Body of pancreas (tissue), 4 donors: ENCODE measurements around the gene MAPK8. TPM values are rescaled to one million over a fixed set of nuclear protein-coding genes. Genes with fewer than 3 reads are reported as not detected.

Experiments
- ATAC-seq: fragments of 150-250 bp; one replicate; pipeline ENCODE4 v1.9.1; 2016
- DNase-seq, 4 donors: peaks; one replicate each; pipeline ENCODE4 v3.0.0-alpha.2; 2019
- H3K27ac ChIP-seq, 4 donors: fragments of 200-600 bp; sonication (generic); 1 replicate in 3 of 4; 2 replicates in 1 of 4; pipeline versions ENCODE4 v1.5.1 to v1.6.1; 2016 to 2019; ENCODE audit warnings: mild to moderate bottlenecking in 1 of 4, mixed read lengths in 1 of 4, moderate library complexity in 1 of 4
- H3K27me3 ChIP-seq, 2 donors: fragments of 200-600 bp; sonication (generic); one replicate each; pipeline ENCODE4 v1.6.0; 2016; ENCODE audit warnings: mild to moderate bottlenecking in 1 of 2
- H3K36me3 ChIP-seq, 2 donors: fragments of 200-600 bp; sonication (generic); replicated peaks in 1 of 2; 2 replicates each; pipeline ENCODE4 v1.5.1; 2016; ENCODE audit warnings: low read depth in 2 of 2; ENCODE audit not compliant: insufficient read depth in 1 of 2
- H3K4me1 ChIP-seq: fragments of 200-600 bp; sonication (generic); one replicate; pipeline ENCODE4 v1.6.0; 2016
- H3K4me3 ChIP-seq, 2 donors: fragments of 200-600 bp; sonication (generic); 1 replicate in 1 of 2; 2 replicates in 1 of 2; pipeline ENCODE4 v1.5.1; 2016 to 2019
- H3K9me3 ChIP-seq, 3 donors: fragments of 200-600 bp; sonication (generic); 1 replicate in 2 of 3; 2 replicates in 1 of 3; pipeline ENCODE4 v1.5.1; 2016
- CTCF ChIP-seq, 7 experiments: fragments of 450-650 bp in 4 of 7; fragments of 200-600 bp in 3 of 7; sonication (generic) in 3 of 7; IDR thresholded peaks; one replicate each; pipeline ENCODE4 v1.5.1; 2016 to 2019; ENCODE audit warnings: antibody characterized with exemption in 7 of 7
- POLR2A ChIP-seq, 3 donors: fragments of 450-650 bp; IDR thresholded peaks; one replicate each; pipeline ENCODE4 v1.6.1; 2016; ENCODE audit warnings: antibody characterized with exemption in 3 of 3, mild to moderate bottlenecking in 2 of 3
- WGBS, 2 donors: methylation state at CpG; one replicate each; pipeline ENCODE4 v1.1.5; 2017; 5-methylcytosine and 5-hydroxymethylcytosine counted together
- intact Hi-C: fragments of 100-400 bp; cut with DNase I; formaldehyde crosslinking; loops from one replicate; pipeline ENCODE4 v1.15.1; 2023
- total RNA-seq, 2 donors: library from RNA; depleted of rRNA; stranded (reverse); fragments of >200 nt; gene quantifications; one replicate each; pipeline ENCODE4 v1.1.0, GENCODE V29; 2016

The MAPK8 gene
- total RNA-seq, 2 donors from 2014 or later: 16.1 to 22.7 TPM

- no peaks in the 10 kb centered on the region for H3K36me3 ChIP-seq
- H3K27ac ChIP-seq: no peak overlapping the region
- WGBS, 2 donors: 71 to 84% methylated on average over 4 of the region's 4 CpGs
- no peak overlapping the region for H3K4me3 ChIP-seq
- H3K4me1 ChIP-seq: peaks cover 18% of the 10 kb centered on the region
- no peaks in the 10 kb centered on the region for H3K9me3 ChIP-seq
- ATAC-seq (no peak), DNase-seq (no peak)
- no peaks in the 10 kb centered on the region for H3K27me3 ChIP-seq
- intact Hi-C loops: no loop called here
- TF ChIP-seq CTCF (IDR thresholded peaks at IDR 0.05): no peak
Measured at GRCh38 chr10:48316236-48316635, 9.8 kb downstream of the MAPK8 start.

GRCh38 chr10:48317321-48317990 lies 11.0 kb downstream of the MAPK8 start:
- TF ChIP-seq CTCF (IDR thresholded peaks at IDR 0.05) (no peak), POLR2A (IDR thresholded peaks at IDR 0.05) (no peak)
- DNase-seq (no peak), ATAC-seq (no peak)
- Histone ChIP-seq H3K9me3 (no peaks in the 10 kb centered on the region), H3K4me1 (peaks cover 18% of the 10 kb centered on the region), H3K4me3 (no peak overlapping the region), H3K36me3 (no peaks in the 10 kb centered on the region), H3K27ac (no peak overlapping the region), H3K27me3 (no peaks in the 10 kb centered on the region)
- intact Hi-C loops: no loop called here
- WGBS, 2 donors: 63 to 74% methylated on average over 8 of the region's 8 CpGs

DNA sequence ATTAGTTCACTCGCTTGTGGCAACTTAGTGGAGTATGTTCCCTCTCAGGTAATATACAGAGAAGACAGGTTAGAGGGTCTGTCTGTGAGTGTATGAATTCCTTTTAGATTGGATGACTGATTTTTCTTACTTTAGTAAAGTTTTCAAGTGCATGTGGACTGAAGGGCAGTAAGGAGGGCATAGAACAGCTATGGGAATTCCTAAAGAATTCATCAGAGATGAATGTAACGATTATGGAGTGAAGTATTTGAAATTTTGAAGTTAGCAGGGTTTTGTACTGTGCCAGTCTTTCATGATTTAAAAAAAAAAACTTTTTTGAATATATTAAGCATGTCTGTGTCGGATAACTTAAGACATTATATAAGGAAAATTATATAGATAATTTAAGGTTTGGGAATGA lies 15.5 kb downstream of the MAPK8 start:
- no peak for ATAC-seq
- peaks cover 16% of the 10 kb centered on the region for H3K4me1 ChIP-seq
- DNase-seq: no peak
- H3K36me3 ChIP-seq: no peaks in the 10 kb centered on the region
- H3K27me3 ChIP-seq: no peaks in the 10 kb centered on the region
- H3K9me3 ChIP-seq: no peaks in the 10 kb centered on the region
- no peak overlapping the region for H3K27ac ChIP-seq
- 93 to 99% methylated on average over 3 of the region's 3 CpGs for WGBS, 2 donors
- intact Hi-C loops: no loop called here
- TF ChIP-seq POLR2A (IDR thresholded peaks at IDR 0.05) (no peak), CTCF (IDR thresholded peaks at IDR 0.05) (no peak)
- H3K4me3 ChIP-seq: no peak overlapping the region

- Histone ChIP-seq H3K36me3 (no peaks in the 10 kb centered on the region), H3K27ac (no peak overlapping the region), H3K27me3 (no peaks in the 10 kb centered on the region), H3K4me3 (no peak overlapping the region), H3K4me1 (no peaks in the 10 kb centered on the region), H3K9me3 (no peaks in the 10 kb centered on the region)
- DNase-seq (no peak), ATAC-seq (no peak)
- intact Hi-C loops: no loop called here
- WGBS, 2 donors: 78 to 80% methylated on average over 2 of the region's 2 CpGs
- TF ChIP-seq CTCF (IDR thresholded peaks at IDR 0.05) (no peak), POLR2A (IDR thresholded peaks at IDR 0.05) (no peak)
Measured at GRCh38 chr10:48324580-48324979, 18.1 kb downstream of the MAPK8 start.

DNA sequence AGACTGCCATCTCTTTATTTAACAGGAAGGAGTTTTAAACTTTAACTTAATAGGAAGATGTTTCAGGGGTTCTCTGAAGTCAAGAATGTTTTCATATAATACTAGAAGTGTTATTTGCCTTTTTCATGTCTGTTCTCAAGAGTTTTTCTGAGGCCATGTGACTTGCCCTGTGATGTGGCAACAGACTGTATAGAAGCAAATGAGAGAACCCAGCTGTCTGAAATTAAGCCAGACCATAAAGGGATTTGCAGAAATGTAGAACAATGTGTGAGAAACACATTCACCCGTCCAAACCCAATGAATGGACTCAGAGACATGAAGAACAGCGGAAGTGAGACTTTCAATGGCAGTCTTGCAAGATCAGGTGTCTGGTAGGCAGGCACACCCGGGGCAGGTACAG lies 23.8 kb downstream of the MAPK8 start:
- H3K9me3 ChIP-seq: no peaks in the 10 kb centered on the region
- ATAC-seq (no peak), DNase-seq (no peak)
- no peak overlapping the region for H3K4me3 ChIP-seq
- intact Hi-C loops: no loop called here
- H3K27ac ChIP-seq: no peak overlapping the region
- H3K36me3 ChIP-seq: no peaks in the 10 kb centered on the region
- TF ChIP-seq POLR2A (IDR thresholded peaks at IDR 0.05) (no peak), CTCF (IDR thresholded peaks at IDR 0.05) (no peak)
- no peaks in the 10 kb centered on the region for H3K27me3 ChIP-seq
- 90 to 92% methylated on average over 3 of the region's 3 CpGs for WGBS, 2 donors
- peaks cover 19% of the 10 kb centered on the region for H3K4me1 ChIP-seq
